HCT116 (cell line): ENCODE measurements around the gene MEF2B. TPM values are rescaled to one million over a fixed set of nuclear protein-coding genes. Genes with fewer than 3 reads are reported as not detected.

Source experiments
- ATAC-seq: fragments of 200-7000 bp; cut with Tn5 transposase; 2 replicates; pipeline ENCODE4 v1.9.1; 2020; ENCODE audit warnings: mild to moderate bottlenecking, moderate library complexity
- BruUV-seq: library from RNA; stranded (reverse); fragments of 400-500 nt; replicated peaks from 2 replicates; lab custom pipeline; 2021; lab: Mats Ljungman, UMichigan
- CTCF ChIA-PET: fragments of 300-600 bp; sonication (Branson Sonifier 250); formaldehyde crosslinking; loops from one replicate; lab custom pipeline; 2021; ENCODE audit warnings: antibody characterized with exemption; lab: Charles Lee
- POLR2A ChIA-PET: fragments of 300-600, 350-600 bp; sonication (Branson Sonifier 250); formaldehyde crosslinking; loops from one replicate; lab custom pipeline; 2021; ENCODE audit warnings: antibody characterized with exemption; lab: Charles Lee
- RAD21 ChIA-PET, 2 experiments: fragments of 300-600 bp; sonication (Branson Sonifier 250); formaldehyde crosslinking; loops; one replicate each; lab custom pipeline; 2023; ENCODE audit warnings: low total read pairs in 2 of 2; ENCODE audit not compliant: uncharacterized antibody in 2 of 2, unreplicated experiment in 2 of 2, low non-redundant PET in 1 of 2; lab: Charles Lee
- DNase-seq: peaks from one replicate; pipeline ENCODE4 v3.0.0-alpha.2; 2010; ENCODE audit warnings: low read depth, low spot score
- H2AFZ ChIP-seq: fragments of 200-600 bp; shearing (Covaris generic), sonication (generic); 2 replicates; pipeline ENCODE4 v1.6.1; 2017; ENCODE audit warnings: low read depth, mixed run types, mixed read lengths, antibody characterized with exemption, low read length; ENCODE audit not compliant: poor library complexity, severe bottlenecking
- H3K27ac ChIP-seq: 2 replicates; pipeline ENCODE4 v1.5.1; 2012; ENCODE audit warnings: low read depth, low read length
- H3K27me3 ChIP-seq: fragments of 200-600 bp; sonication (generic); 2 replicates; pipeline ENCODE4 v1.6.1; 2016; ENCODE audit warnings: mixed run types, low read length, mixed read lengths; ENCODE audit not compliant: insufficient read depth
- H3K36me3 ChIP-seq, 2 experiments: fragments of 200-500 bp in 1 of 2; fragments of 200-600 bp in 1 of 2; sonication (Bioruptor generic) in 1 of 2; sonication (generic) in 1 of 2; 2 replicates each; pipeline versions ENCODE4 v1.5.1 to v1.6.1; 2014 to 2016; ENCODE audit warnings: low read length in 2 of 2, inconsistent platforms in 1 of 2, mixed read lengths in 1 of 2, mixed run types in 1 of 2; ENCODE audit not compliant: insufficient read depth in 2 of 2, control insufficient read depth in 1 of 2
- H3K4me1 ChIP-seq, 2 experiments: fragments of 200-600 bp in 1 of 2; sonication (generic) in 1 of 2; 2 replicates each; pipeline versions ENCODE4 v1.5.1 to v1.6.1; 2012 to 2017; ENCODE audit warnings: low read length in 2 of 2, inconsistent platforms in 1 of 2, mild to moderate bottlenecking in 1 of 2, mixed read lengths in 1 of 2, mixed run types in 1 of 2, moderate library complexity in 1 of 2; ENCODE audit not compliant: insufficient read depth in 2 of 2, control insufficient read depth in 1 of 2
- H3K4me2 ChIP-seq: fragments of 200-600 bp; sonication (generic); 2 replicates; pipeline ENCODE4 v1.6.1; 2017; ENCODE audit warnings: mixed run types, low read length, mixed read lengths
- H3K4me3 ChIP-seq, 2 experiments: fragments of 200-600 bp in 1 of 2; sonication (generic) in 1 of 2; replicated peaks in 1 of 2; 2 replicates each; pipeline ENCODE4 v1.5.1; 2011 to 2016; ENCODE audit warnings: low read length in 2 of 2, control low read depth in 1 of 2, low read depth in 1 of 2, mild to moderate bottlenecking in 1 of 2, mixed read lengths in 1 of 2, mixed run types in 1 of 2
- H3K79me2 ChIP-seq: fragments of 200-600 bp; sonication (generic); 2 replicates; pipeline ENCODE4 v1.6.1; 2017; ENCODE audit warnings: mild to moderate bottlenecking, mixed run types, low read length, moderate library complexity, mixed read lengths; ENCODE audit not compliant: insufficient read depth
- H3K9ac ChIP-seq: fragments of 200-600 bp; sonication (generic); 2 replicates; pipeline ENCODE4 v1.6.1; 2016; ENCODE audit warnings: low read length, mixed read lengths
- H3K9me2 ChIP-seq: fragments of 200-600 bp; sonication (generic), shearing (Covaris generic); 2 replicates; pipeline ENCODE4 v1.6.1; 2017; ENCODE audit warnings: mixed run types, mild to moderate bottlenecking, moderate library complexity; ENCODE audit not compliant: insufficient read depth
- H3K9me3 ChIP-seq, 2 experiments: fragments of 200-500 bp in 1 of 2; fragments of 200-600 bp in 1 of 2; sonication (Bioruptor generic) in 1 of 2; sonication (generic) in 1 of 2; 2 replicates each; pipeline ENCODE4 v1.6.1; 2014 to 2017; ENCODE audit warnings: low read length in 2 of 2, mixed read lengths in 2 of 2, inconsistent platforms in 1 of 2, low read depth in 1 of 2, mild to moderate bottlenecking in 1 of 2, mixed run types in 1 of 2, moderate library complexity in 1 of 2; ENCODE audit not compliant: control insufficient read depth in 1 of 2, insufficient read depth in 1 of 2
- H4K20me1 ChIP-seq: fragments of 200-600 bp; sonication (generic), shearing (Covaris generic); 2 replicates; pipeline ENCODE4 v1.6.1; 2017; ENCODE audit warnings: mixed run types, mild to moderate bottlenecking, moderate library complexity; ENCODE audit not compliant: insufficient read depth
- CEBPB ChIP-seq: IDR thresholded peaks from 2 replicates; pipeline ENCODE4 v1.6.1; 2012; ENCODE audit warnings: low read depth
- ELF1 ChIP-seq: IDR thresholded peaks from 2 replicates; pipeline ENCODE4 v1.6.1; 2012; ENCODE audit warnings: low read depth, borderline replicate concordance
- EZH2phosphoT487 ChIP-seq: fragments of 200-600 bp; IDR thresholded peaks from 2 replicates; pipeline ENCODE4 v1.6.1; 2018; ENCODE audit warnings: antibody characterized with exemption, borderline replicate concordance
- FOSL1 ChIP-seq: IDR thresholded peaks from 2 replicates; pipeline ENCODE4 v1.6.1; 2012; ENCODE audit warnings: low read depth
- JUND ChIP-seq: IDR thresholded peaks from 2 replicates; pipeline ENCODE4 v1.6.1; 2012
- MAX ChIP-seq: IDR thresholded peaks from 2 replicates; pipeline ENCODE4 v1.6.1; 2012
- POLR2A ChIP-seq: IDR thresholded peaks from 2 replicates; pipeline ENCODE4 v1.7.0; 2011; ENCODE audit warnings: borderline replicate concordance; ENCODE audit not compliant: insufficient read depth, insufficient read length; ENCODE audit errors: extremely low read depth
- RAD21 ChIP-seq: IDR thresholded peaks from 2 replicates; pipeline ENCODE4 v1.6.1; 2012; ENCODE audit warnings: low read depth, mild to moderate bottlenecking
- SIN3A ChIP-seq: IDR thresholded peaks from 2 replicates; pipeline ENCODE4 v1.6.1; 2012; ENCODE audit warnings: low read depth
- SP1 ChIP-seq: IDR thresholded peaks from 2 replicates; pipeline ENCODE4 v1.6.1; 2012; ENCODE audit warnings: low read depth
- YY1 ChIP-seq: IDR thresholded peaks from 2 replicates; pipeline ENCODE4 v1.6.1; 2011; ENCODE audit warnings: low read length, low read depth, moderate library complexity, mild to moderate bottlenecking; ENCODE audit not compliant: insufficient replicate concordance; ENCODE audit errors: extremely low read depth
- ZBTB33 ChIP-seq: IDR thresholded peaks from 2 replicates; pipeline ENCODE4 v1.6.1; 2011; ENCODE audit warnings: mild to moderate bottlenecking, low read length, moderate library complexity; ENCODE audit not compliant: insufficient replicate concordance; ENCODE audit errors: extremely low read depth
- ZFX ChIP-seq: fragments of 450-650 bp; IDR thresholded peaks from 2 replicates; pipeline ENCODE4 v1.6.1; 2017
- ZNF274 ChIP-seq: fragments of 200-500 bp; sonication (Bioruptor generic); IDR thresholded peaks from 2 replicates; pipeline ENCODE4 v1.6.1; 2014; ENCODE audit warnings: mild to moderate bottlenecking, low read depth, low read length, inconsistent platforms
- intact Hi-C: fragments of 100-400 bp; cut with micrococcal nuclease; formaldehyde crosslinking; loops from 2 replicates; pipeline ENCODE4 v1.10.0; 2022
- total RNA-seq: library from RNA; stranded (reverse); gene quantifications from one replicate; pipeline ENCODE4 v1.2.1, GENCODE V29; 2021; ENCODE audit not compliant: unreplicated experiment

MEF2B gene
- total RNA-seq, 1 experiment from 2014 or later = 7.9 TPM

- H3K4me3 ChIP-seq = no peak overlapping the region
- ChIA-PET CTCF (interaction anchor here (1.2 to 1.3 kb wide), 2 partner anchors 145 to 350 kb away, joined by 3 read pairs; no protein-coding TSS in a partner anchor), POLR2A (no interaction called here), RAD21 (no interaction called here)
- H3K79me2 ChIP-seq = peaks cover 23% of the 10 kb centered on the region
- H3K27me3 ChIP-seq = no peaks in the 10 kb centered on the region
- no peak overlapping the region for H3K4me2 ChIP-seq
- no TSS peak for BruUV-seq
- DNase-seq (no peak), ATAC-seq (no peak)
- no peaks in the 10 kb centered on the region for H3K36me3 ChIP-seq
- H3K9me3 ChIP-seq = no peaks in the 10 kb centered on the region
- H4K20me1 ChIP-seq = no peaks in the 10 kb centered on the region
- no peak overlapping the region for H3K9ac ChIP-seq
- no peak overlapping the region for H2AFZ ChIP-seq
- no peak overlapping the region for H3K27ac ChIP-seq
- intact Hi-C loops = no loop called here
- TF ChIP-seq MAX (no peak), YY1 (no peak), POLR2A (no peak), ZNF274 (no peak), SIN3A (no peak), ELF1 (no peak), ZFX (no peak), ZBTB33 (no peak), RAD21 (no peak), SP1 (no peak), CEBPB (no peak), JUND (no peak), EZH2phosphoT487 (no peak), FOSL1 (no peak)
- H3K4me1 ChIP-seq = peaks cover 6 to 13% of the 10 kb centered on the region in 2 experiments
- no peaks in the 10 kb centered on the region for H3K9me2 ChIP-seq
These were observed 29.6 kb downstream of the MEF2B start for GRCh38 chr19:19140476-19140875.
